Bronchial epithelial cell (primary cell): Measurements from ENCODE around the gene ELMOD1. TPM values are rescaled to one million over a fixed set of nuclear protein-coding genes. Genes with fewer than 3 reads are reported as not detected.

ENCODE experiments used
- DNase-seq: peaks from one replicate; pipeline ENCODE4 v3.0.0-alpha.2; 2010; ENCODE audit warnings: low read depth
- FAIRE-seq: peaks from 2 replicates; lab custom pipeline; 2011; peaks lifted over from hg19 to GRCh38; lab: Jason Lieb, UNC
- H3K27me3 ChIP-seq: 2 replicates; pipeline ENCODE4 v1.5.1; 2011; ENCODE audit warnings: low read length; ENCODE audit not compliant: control insufficient read depth, insufficient read depth
- H3K36me3 ChIP-seq: 2 replicates; pipeline ENCODE4 v1.5.1; 2011; ENCODE audit warnings: low read length; ENCODE audit not compliant: control insufficient read depth, insufficient read depth
- H3K4me3 ChIP-seq: 2 replicates; pipeline ENCODE4 v1.5.1; 2011; ENCODE audit warnings: mild to moderate bottlenecking, low read depth, low read length, control low read depth
- total RNA-seq: library from RNA; depleted of rRNA; stranded (reverse); fragments of >200 nt; gene quantifications from 2 replicates; pipeline ENCODE4 v1.2.1, GENCODE V29; 2014
- TF ChIP-seq, protein P1 (sequence below): IDR thresholded peaks from 2 replicates; pipeline ENCODE4 v1.5.1; 2011; ENCODE audit warnings: mild to moderate bottlenecking, moderate library complexity, low read length, control low read depth, inconsistent platforms; ENCODE audit not compliant: insufficient read depth, severe bottlenecking

The ELMOD1 gene
- total RNA-seq, 1 donor from 2014 or later, result under 0.01 TPM

DNA sequence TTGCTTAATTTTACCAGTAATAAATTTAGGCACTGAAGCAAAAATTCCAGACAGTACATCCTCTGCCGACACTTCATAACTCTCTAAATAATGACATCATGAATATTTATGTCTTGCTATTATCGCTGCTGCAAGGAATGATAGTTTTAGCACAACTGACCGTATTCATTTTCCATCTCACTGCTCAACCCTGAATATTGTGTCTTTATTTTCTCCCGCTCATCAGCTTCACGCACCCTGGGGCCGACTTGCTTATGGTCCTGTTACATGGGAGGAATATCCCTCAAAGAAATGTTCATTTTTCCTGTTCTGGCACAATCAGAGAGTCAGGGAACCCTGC, 87.7 kb downstream of the ELMOD1 start:
- Histone ChIP-seq H3K36me3 (no peaks in the 10 kb centered on the region), H3K4me3 (no peak overlapping the region), H3K27me3 (no peaks in the 10 kb centered on the region)
- no peak for FAIRE-seq
- TF ChIP-seq, protein P1, sequence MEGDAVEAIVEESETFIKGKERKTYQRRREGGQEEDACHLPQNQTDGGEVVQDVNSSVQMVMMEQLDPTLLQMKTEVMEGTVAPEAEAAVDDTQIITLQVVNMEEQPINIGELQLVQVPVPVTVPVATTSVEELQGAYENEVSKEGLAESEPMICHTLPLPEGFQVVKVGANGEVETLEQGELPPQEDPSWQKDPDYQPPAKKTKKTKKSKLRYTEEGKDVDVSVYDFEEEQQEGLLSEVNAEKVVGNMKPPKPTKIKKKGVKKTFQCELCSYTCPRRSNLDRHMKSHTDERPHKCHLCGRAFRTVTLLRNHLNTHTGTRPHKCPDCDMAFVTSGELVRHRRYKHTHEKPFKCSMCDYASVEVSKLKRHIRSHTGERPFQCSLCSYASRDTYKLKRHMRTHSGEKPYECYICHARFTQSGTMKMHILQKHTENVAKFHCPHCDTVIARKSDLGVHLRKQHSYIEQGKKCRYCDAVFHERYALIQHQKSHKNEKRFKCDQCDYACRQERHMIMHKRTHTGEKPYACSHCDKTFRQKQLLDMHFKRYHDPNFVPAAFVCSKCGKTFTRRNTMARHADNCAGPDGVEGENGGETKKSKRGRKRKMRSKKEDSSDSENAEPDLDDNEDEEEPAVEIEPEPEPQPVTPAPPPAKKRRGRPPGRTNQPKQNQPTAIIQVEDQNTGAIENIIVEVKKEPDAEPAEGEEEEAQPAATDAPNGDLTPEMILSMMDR, result no peak
- DNase-seq, result no peak

DNA sequence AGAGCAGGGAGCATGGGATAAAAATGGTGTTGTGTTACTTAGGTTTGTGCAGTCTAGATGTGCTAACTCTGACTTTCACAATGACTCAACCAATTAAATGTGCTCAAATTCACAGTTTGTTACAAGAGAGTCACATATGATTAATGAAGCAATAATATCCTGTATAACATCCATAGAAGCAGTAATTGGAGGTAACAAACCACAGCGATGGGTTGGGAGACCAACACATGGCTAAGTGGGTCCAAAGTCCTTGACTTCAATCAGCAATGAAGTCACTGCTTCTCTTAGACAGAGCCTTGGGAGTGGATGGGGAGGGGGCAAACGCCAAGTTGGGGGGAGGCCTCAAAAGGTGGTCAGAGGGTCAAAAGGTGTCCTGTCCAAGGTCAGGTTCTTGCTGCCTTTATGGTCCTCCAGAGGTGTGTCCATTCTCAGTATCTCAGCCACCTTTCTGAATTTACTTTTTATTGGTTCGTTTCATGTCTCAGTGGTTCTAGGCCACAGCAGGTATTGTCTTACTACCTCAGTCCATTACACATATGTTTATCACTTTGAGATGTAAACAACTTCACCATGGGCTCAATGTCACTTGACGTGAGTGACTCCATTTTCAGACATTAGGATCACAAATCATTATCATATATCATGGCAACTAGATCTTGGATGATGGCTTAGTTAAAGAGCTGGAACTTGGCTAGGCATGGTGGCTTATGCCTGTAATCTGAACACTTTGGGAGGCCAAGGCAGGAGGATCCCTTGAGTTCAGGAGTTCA, 88.5 kb downstream of the ELMOD1 start:
- peak; percentile 26 for DNase-seq
- TF ChIP-seq, protein P1, result no peak
- no peaks in the 10 kb centered on the region for H3K27me3 ChIP-seq
- no peaks in the 10 kb centered on the region for H3K36me3 ChIP-seq
- no peak overlapping the region for H3K4me3 ChIP-seq
- no peak for FAIRE-seq

DNA sequence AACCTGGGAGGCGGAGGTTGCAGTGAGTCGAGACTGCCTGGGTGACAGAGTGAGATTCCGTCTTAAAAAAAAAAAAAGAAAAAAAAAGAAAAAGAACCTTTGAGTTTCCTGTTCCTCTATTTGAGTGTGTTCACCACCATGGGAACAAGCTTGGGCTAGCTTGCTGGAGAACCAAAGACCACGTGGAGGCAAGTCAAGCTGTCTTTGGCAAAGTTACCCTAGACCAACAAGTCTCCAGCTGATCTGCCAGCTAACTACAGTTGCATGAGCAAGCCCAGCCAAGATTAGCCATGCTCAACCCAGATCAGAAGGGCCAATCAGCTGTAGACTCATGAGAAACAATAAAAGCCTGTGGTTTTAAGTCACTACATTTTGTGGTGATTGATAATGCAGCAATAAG, 91.2 kb downstream of the ELMOD1 start:
- FAIRE-seq (no peak), DNase-seq (peak; percentile 89)
- Histone ChIP-seq H3K4me3 (no peak overlapping the region), H3K27me3 (no peaks in the 10 kb centered on the region), H3K36me3 (no peaks in the 10 kb centered on the region)
- TF ChIP-seq, protein P1, result no peak

DNA sequence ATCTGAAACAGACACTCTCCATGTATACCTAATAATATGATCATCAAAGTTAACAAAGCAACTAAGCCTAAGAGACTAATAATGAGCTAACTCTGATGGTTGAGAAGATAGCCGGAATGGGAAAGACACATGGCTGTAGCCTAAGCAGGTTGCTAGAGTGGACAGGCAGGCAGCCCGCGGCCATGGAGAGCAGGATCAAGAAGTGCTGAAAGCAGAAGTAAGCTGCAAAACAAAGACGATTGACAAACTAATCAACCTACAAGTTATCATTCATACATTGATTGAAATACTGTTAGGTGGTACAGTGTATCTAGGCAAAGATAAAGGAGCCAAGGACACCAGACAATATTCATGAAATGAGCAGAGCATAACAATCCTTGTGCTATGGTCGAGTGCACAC, 91.6 kb downstream of the ELMOD1 start:
- Histone ChIP-seq H3K36me3 (no peaks in the 10 kb centered on the region), H3K27me3 (no peaks in the 10 kb centered on the region), H3K4me3 (no peak overlapping the region)
- TF ChIP-seq, protein P1, result no peak
- FAIRE-seq, result no peak
- no peak for DNase-seq

DNA sequence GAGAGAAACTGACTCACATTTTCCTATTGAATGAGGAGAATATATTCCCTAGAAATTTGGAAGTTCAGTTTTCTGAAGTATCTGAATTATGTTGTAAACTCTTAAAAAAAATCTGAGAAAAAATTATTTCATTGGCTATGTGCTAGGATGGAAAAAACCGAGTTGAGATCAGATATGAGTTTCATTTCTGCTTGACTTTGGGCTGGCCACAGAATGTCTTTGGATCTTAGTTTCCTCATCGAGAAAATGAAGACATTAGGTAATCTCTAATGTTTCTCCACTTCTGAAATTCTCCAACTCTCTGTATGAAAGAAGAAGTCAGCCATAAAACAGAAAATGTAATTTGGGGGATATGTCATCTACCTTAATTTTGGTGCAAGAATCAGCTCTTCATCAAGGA, 92.1 kb downstream of the ELMOD1 start:
- TF ChIP-seq, protein P1, result no peak

DNA sequence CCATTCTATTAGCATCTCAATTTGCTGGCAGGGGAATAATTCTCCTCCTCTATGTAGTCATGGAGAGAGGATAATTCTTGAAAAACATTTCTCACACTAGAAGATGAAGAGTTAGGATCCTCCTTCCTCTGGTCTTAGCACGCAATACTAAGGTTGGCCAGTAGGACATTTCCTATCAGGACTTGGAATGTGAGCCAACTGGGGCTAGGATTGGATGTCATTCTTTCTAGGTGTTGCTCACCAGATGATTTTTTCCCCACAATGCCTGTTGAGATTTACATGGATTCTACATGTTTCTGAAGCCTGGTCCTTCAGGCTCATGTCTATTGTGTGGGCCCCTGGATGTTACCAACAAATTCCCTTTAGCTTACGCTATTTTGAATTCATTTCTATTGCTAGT, 92.9 kb downstream of the ELMOD1 start:
- H3K27me3 ChIP-seq, result no peaks in the 10 kb centered on the region
- FAIRE-seq, result peak; percentile 36
- H3K36me3 ChIP-seq, result no peaks in the 10 kb centered on the region
- TF ChIP-seq, protein P1, result peak; percentile 33
- no peak overlapping the region for H3K4me3 ChIP-seq
- peak; percentile 16 for DNase-seq

More for the DNA sequence above, 92.1 kb downstream of the ELMOD1 start:
- DNase-seq, result no peak
- no peak for FAIRE-seq
- H3K27me3 ChIP-seq, result no peaks in the 10 kb centered on the region
- H3K4me3 ChIP-seq, result no peak overlapping the region
- H3K36me3 ChIP-seq, result no peaks in the 10 kb centered on the region
